Gastrocnemius medialis (tissue), 4 donors: Measurements from ENCODE around the gene ZNF280D.

Experiments used
- POLR2A ChIP-seq, 2 donors: fragments of 450-650 bp; IDR thresholded peaks; one replicate each; pipeline ENCODE4 v1.6.1; 2017; ENCODE audit warnings: antibody characterized with exemption in 2 of 2, mild to moderate bottlenecking in 2 of 2, moderate library complexity in 2 of 2
- TF ChIP-seq, protein P1 (sequence below), 5 experiments: fragments of 450-650 bp in 3 of 5; fragments of 200-600 bp in 2 of 5; sonication (generic) in 2 of 5; IDR thresholded peaks in 4 of 5; conservative IDR thresholded peaks in 1 of 5; 1 replicate in 4 of 5; 2 replicates in 1 of 5; pipeline ENCODE4 v1.5.1; 2016 to 2019; ENCODE audit warnings: antibody characterized with exemption in 5 of 5, mild to moderate bottlenecking in 3 of 5, moderate library complexity in 3 of 5

DNA sequence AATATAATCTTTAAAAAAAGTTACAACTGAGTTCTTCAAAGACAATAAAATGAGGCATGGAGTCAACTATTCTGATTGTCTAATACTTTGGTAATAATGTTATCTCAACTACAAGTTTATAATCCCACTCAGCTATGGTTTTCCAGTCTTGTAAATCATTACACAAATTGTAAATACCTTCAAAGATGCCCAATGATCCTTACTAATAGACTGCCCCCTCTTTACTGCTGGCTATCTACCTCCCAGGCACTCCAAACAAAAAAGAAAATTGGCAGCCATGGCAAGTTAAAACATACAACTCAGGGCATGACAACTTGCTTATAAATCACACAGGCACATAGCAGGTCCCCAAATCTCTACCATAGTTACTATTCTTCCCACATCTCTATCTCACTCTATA lies 58.5 kb downstream of the ZNF280D start:
- TF ChIP-seq POLR2A (IDR thresholded peaks at IDR 0.05): no peak
- TF ChIP-seq, protein P1, sequence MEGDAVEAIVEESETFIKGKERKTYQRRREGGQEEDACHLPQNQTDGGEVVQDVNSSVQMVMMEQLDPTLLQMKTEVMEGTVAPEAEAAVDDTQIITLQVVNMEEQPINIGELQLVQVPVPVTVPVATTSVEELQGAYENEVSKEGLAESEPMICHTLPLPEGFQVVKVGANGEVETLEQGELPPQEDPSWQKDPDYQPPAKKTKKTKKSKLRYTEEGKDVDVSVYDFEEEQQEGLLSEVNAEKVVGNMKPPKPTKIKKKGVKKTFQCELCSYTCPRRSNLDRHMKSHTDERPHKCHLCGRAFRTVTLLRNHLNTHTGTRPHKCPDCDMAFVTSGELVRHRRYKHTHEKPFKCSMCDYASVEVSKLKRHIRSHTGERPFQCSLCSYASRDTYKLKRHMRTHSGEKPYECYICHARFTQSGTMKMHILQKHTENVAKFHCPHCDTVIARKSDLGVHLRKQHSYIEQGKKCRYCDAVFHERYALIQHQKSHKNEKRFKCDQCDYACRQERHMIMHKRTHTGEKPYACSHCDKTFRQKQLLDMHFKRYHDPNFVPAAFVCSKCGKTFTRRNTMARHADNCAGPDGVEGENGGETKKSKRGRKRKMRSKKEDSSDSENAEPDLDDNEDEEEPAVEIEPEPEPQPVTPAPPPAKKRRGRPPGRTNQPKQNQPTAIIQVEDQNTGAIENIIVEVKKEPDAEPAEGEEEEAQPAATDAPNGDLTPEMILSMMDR (IDR thresholded peaks at IDR 0.05 in 4 of 5, conservative IDR thresholded peaks at IDR 0.05 in 1 of 5): no peak
